Muscle layer of duodenum (tissue), 2 donors: ENCODE data around the gene FNIP2.
"Not testable (repeated sequence)": the region's sequence is repeated elsewhere in the genome, so short reads cannot be mapped to it uniquely, and the experiment has no call there.

ENCODE experiments used
- H3K27ac ChIP-seq: one replicate; pipeline ENCODE4 v1.7.0; 2013; ENCODE audit warnings: mild to moderate bottlenecking, low read length
- H3K27me3 ChIP-seq: one replicate; pipeline ENCODE4 v1.7.0; 2013; ENCODE audit warnings: low read depth, mild to moderate bottlenecking, control low read depth, low read length
- H3K36me3 ChIP-seq, 2 donors: one replicate each; pipeline ENCODE4 v1.7.0; 2013; ENCODE audit warnings: low read length in 2 of 2, control low read depth in 1 of 2, mild to moderate bottlenecking in 1 of 2; ENCODE audit not compliant: insufficient read depth in 2 of 2, control insufficient read depth in 1 of 2
- H3K4me1 ChIP-seq, 2 donors: one replicate each; pipeline ENCODE4 v1.7.0; 2013; ENCODE audit warnings: low read length in 2 of 2, mild to moderate bottlenecking in 2 of 2, control low read depth in 1 of 2, moderate library complexity in 1 of 2; ENCODE audit not compliant: insufficient read depth in 2 of 2, control insufficient read depth in 1 of 2
- H3K4me3 ChIP-seq, 2 donors: one replicate each; pipeline ENCODE4 v1.7.0; 2013; ENCODE audit warnings: low read length in 2 of 2, low read depth in 1 of 2, mild to moderate bottlenecking in 1 of 2
- H3K9me3 ChIP-seq, 2 donors: one replicate each; pipeline ENCODE4 v1.7.0; 2013; ENCODE audit warnings: low read length in 2 of 2, control low read depth in 1 of 2, mild to moderate bottlenecking in 1 of 2; ENCODE audit not compliant: control insufficient read depth in 1 of 2
- donor health status: healthy.

FNIP2 gene

GRCh38 chr4:158934996-158935669 lies 166.3 kb downstream of the FNIP2 start:
- Histone ChIP-seq H3K36me3 (no peaks in the 10 kb centered on the region), H3K4me1 (peaks cover 0 to 4% of the 10 kb centered on the region in 2 donors), H3K9me3 (no peaks in the 10 kb centered on the region), H3K27ac (no peak overlapping the region), H3K4me3 (no peak overlapping the region), H3K27me3 (no peaks in the 10 kb centered on the region)

- Histone ChIP-seq H3K4me3 (no peak overlapping the region), H3K27me3 (no peaks in the 10 kb centered on the region), H3K27ac (no peak overlapping the region)
Measured at GRCh38 chr4:158936238-158936637, 167.4 kb downstream of the FNIP2 start.

GRCh38 chr4:158938220-158939044 lies 169.6 kb downstream of the FNIP2 start:
- Histone ChIP-seq H3K36me3 (no peaks in the 10 kb centered on the region), H3K9me3 (no peaks in the 10 kb centered on the region), H3K4me1 (peaks cover 0 to 4% of the 10 kb centered on the region in 2 donors), H3K27me3 (no peaks in the 10 kb centered on the region), H3K27ac (no peak overlapping the region), H3K4me3 (no peak overlapping the region)

More at GRCh38 chr4:158936238-158936637, 167.4 kb downstream of the FNIP2 start:
- Histone ChIP-seq H3K4me1 (peaks cover 0 to 4% of the 10 kb centered on the region in 2 donors), H3K9me3 (no peaks in the 10 kb centered on the region), H3K36me3 (no peaks in the 10 kb centered on the region)

- H3K36me3 ChIP-seq, result no peaks in the 10 kb centered on the region
- no peaks in the 10 kb centered on the region for H3K27me3 ChIP-seq
- peaks cover 0 to 4% of the 10 kb centered on the region in 2 donors for H3K4me1 ChIP-seq
- H3K27ac ChIP-seq, result no peak overlapping the region
- H3K9me3 ChIP-seq, result no peaks in the 10 kb centered on the region
- H3K4me3 ChIP-seq, result no peak overlapping the region
Measured at GRCh38 chr4:158940271-158940670, 171.4 kb downstream of the FNIP2 start.

- Histone ChIP-seq H3K36me3 (no peaks in the 10 kb centered on the region), H3K27me3 (no peaks in the 10 kb centered on the region), H3K4me1 (peaks cover 0 to 4% of the 10 kb centered on the region in 2 donors), H3K9me3 (no peaks in the 10 kb centered on the region), H3K4me3 (no peak overlapping the region), H3K27ac (no peak overlapping the region)
Measured at GRCh38 chr4:158941321-158941720, 172.5 kb downstream of the FNIP2 start.

- H3K4me3 ChIP-seq, result no peak overlapping the region
- H3K9me3 ChIP-seq, result no peaks in the 10 kb centered on the region
- no peaks in the 10 kb centered on the region for H3K36me3 ChIP-seq
- no peaks in the 10 kb centered on the region for H3K27me3 ChIP-seq
- no peak overlapping the region for H3K27ac ChIP-seq
- peaks cover 0 to under 1% of the 10 kb centered on the region in 2 donors for H3K4me1 ChIP-seq
Measured at GRCh38 chr4:158941895-158942294, 173.1 kb downstream of the FNIP2 start.

- Histone ChIP-seq H3K4me3 (no peak overlapping the region), H3K36me3 (no peaks in the 10 kb centered on the region), H3K27ac (no peak overlapping the region), H3K9me3 (no peaks in the 10 kb centered on the region), H3K4me1 (no peaks in the 10 kb centered on the region), H3K27me3 (no peaks in the 10 kb centered on the region)
Measured at GRCh38 chr4:158945529-158946108, 176.8 kb downstream of the FNIP2 start.

GRCh38 chr4:158946825-158947224 lies 178.0 kb downstream of the FNIP2 start:
- no peaks in the 10 kb centered on the region for H3K36me3 ChIP-seq
- H3K4me1 ChIP-seq, result no peaks in the 10 kb centered on the region
- no peak overlapping the region for H3K27ac ChIP-seq
- no peak overlapping the region for H3K4me3 ChIP-seq
- H3K27me3 ChIP-seq, result no peaks in the 10 kb centered on the region
- H3K9me3 ChIP-seq, result peaks cover 1 to 6% of the 10 kb centered on the region in 2 donors

GRCh38 chr4:158948071-158948470 lies 179.2 kb downstream of the FNIP2 start:
- Histone ChIP-seq H3K36me3 (no peaks in the 10 kb centered on the region), H3K9me3 (peaks cover 4 to 18% of the 10 kb centered on the region in 2 donors), H3K4me1 (no peaks in the 10 kb centered on the region), H3K4me3 (no peak overlapping the region), H3K27me3 (no peaks in the 10 kb centered on the region), H3K27ac (no peak overlapping the region)

- Histone ChIP-seq H3K36me3 (no peaks in the 10 kb centered on the region), H3K4me1 (no peaks in the 10 kb centered on the region), H3K27me3 (no peaks in the 10 kb centered on the region), H3K27ac (no peak overlapping the region), H3K4me3 (no peak overlapping the region), H3K9me3 (peaks cover 4 to 18% of the 10 kb centered on the region in 2 donors)
Measured at GRCh38 chr4:158949099-158949498, 180.3 kb downstream of the FNIP2 start.

- H3K4me1 ChIP-seq, H3K27me3 ChIP-seq, H3K4me3 ChIP-seq, H3K27ac ChIP-seq, H3K36me3 ChIP-seq: not testable (repeated sequence)
- peaks cover 4 to 18% of the 10 kb centered on the region in 2 donors for H3K9me3 ChIP-seq
Measured at GRCh38 chr4:158952221-158952774, 183.5 kb downstream of the FNIP2 start.
